Suppressor macrophage treated with lipopolysaccharide for 1 hour (primary cell): ENCODE measurements around the gene MYEF2.

Experiments used
- DNase-seq, 3 donors: peaks; one replicate each; pipeline ENCODE4 v3.0.0-alpha.2; 2020 to 2022

MYEF2 gene, protein sequence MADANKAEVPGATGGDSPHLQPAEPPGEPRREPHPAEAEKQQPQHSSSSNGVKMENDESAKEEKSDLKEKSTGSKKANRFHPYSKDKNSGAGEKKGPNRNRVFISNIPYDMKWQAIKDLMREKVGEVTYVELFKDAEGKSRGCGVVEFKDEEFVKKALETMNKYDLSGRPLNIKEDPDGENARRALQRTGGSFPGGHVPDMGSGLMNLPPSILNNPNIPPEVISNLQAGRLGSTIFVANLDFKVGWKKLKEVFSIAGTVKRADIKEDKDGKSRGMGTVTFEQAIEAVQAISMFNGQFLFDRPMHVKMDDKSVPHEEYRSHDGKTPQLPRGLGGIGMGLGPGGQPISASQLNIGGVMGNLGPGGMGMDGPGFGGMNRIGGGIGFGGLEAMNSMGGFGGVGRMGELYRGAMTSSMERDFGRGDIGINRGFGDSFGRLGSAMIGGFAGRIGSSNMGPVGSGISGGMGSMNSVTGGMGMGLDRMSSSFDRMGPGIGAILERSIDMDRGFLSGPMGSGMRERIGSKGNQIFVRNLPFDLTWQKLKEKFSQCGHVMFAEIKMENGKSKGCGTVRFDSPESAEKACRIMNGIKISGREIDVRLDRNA

GRCh38 chr15:48177766-48178647 lies at the start of gene MYEF2:
Gene MYEF2 (minus strand): TSS chr15:48178295. CDS start chr15:48178237, 58 bp downstream.
- DNase-seq, result peak; percentile 22 to 36 (median 35)

DNA sequence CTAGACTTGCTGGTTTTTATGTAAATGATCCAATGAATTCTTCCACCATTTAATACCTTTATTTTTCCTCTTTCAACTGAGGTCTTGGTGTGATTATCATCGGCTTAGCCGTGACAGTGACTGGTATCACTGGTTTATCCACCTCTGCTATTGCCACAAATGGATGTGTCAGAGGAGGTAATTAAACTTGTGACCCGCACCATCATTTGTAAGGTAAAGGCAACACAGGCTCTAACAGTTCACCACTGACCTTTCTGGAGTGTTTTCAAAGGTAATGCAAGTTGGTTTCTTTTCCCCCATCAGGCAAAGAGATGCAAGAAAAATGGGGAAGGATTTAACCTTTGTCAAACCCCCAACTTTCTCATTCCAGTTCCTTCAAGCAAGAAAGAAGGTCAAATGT lies 47.7 kb upstream of the MYEF2 start:
- DNase-seq, result no peak

GRCh38 chr15:48222627-48223026 lies 44.5 kb upstream of the MYEF2 start:
- no peak for DNase-seq

- DNase-seq, result no peak
Observed at GRCh38 chr15:48221885-48222284, 43.8 kb upstream of the MYEF2 start.

DNA sequence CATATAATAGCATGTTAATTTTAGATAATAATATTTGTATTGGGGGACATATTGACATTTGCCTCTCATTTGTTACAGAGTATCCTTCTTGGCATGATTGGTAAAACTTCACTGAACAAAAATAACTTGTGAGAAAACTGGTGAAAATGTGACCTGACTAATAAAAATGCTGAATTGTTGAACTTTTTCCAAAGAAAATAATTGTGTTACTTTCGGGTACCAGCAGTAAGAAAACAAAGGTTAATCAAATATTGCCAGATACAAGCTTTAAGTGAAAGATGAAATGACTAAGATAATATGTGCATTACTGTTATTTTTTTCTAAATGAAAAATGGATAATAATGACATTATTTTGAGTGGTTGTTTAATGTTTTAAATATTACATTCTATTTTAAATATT lies 43.2 kb upstream of the MYEF2 start:
- no peak for DNase-seq

DNA sequence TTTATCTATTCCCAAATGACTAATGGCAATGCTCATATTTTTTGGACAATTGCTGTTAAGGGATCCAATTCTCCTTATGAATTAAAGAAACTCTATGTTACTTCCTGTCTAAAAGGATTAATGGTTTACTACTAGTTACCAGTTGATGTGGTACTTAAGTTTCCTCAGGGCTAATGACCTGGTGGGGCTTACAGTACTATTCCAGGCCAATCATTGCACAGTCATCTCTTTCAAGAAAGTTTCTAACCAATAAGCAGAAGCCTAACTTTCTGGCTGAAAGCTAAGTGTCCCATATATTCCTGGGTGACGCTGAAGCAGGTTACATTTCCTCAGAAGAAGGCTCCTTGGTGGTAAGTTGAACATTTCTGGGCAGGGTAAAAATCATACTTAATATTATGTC lies 27.9 kb upstream of the MYEF2 start, which contains the start of gene SLC12A1:
TSS of gene SLC12A1 (plus strand) at position 322 of the 400 bp plus-strand sequence. CDS start 1,418 bp downstream, outside the sequence.
- DNase-seq, result no peak

- DNase-seq, result no peak
Observed at GRCh38 chr15:48202068-48202467, 24.0 kb upstream of the MYEF2 start.

- no peak for DNase-seq
Observed at GRCh38 chr15:48191574-48192225, 13.6 kb upstream of the MYEF2 start, which contains the start of gene CTXN2. Gene CTXN2 (plus strand): TSS chr15:48191665. CDS start chr15:48201301, 9,636 bp downstream.

GRCh38 chr15:48190932-48191573 lies 13.0 kb upstream of the MYEF2 start:
- DNase-seq, result peak; percentile 50 to 78 (median 68)

DNA sequence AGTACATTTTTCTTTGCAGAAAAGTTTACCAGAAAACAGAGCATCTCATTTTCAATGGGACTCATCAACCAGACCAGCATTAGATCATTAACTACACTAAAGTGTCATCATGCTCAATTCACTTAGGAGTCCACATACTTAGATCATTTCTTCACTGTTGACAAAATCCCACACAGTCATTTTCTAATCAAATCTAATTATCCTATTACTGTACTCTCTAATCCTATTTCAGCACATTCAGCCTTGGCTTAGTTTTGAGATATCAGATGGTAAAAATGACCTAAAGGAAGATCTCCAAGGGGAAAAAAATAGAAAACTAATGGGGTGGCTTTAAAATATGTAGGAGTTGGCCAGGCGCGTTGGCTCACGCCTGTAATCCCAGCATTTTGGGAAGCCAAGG lies 8.2 kb upstream of the MYEF2 start:
- no peak for DNase-seq

DNA sequence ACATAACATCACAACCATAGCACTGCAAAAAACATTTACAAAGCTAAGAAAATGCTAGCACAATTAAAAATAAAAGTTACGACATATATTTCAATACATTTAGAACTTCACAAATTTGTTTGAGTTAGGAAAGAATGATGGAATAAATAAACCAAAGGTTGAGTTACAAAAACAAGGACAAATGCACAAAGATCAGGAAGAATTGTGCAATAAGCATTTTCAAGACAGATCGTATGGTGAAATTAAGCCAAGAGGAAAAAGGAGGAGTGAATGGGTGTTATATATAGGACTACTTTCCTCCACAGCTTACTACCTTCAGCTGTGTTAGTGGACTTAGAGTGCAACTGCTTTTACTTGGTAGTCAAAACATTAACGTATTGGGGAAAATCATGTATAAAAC lies 7.4 kb upstream of the MYEF2 start:
- DNase-seq, result no peak

DNA sequence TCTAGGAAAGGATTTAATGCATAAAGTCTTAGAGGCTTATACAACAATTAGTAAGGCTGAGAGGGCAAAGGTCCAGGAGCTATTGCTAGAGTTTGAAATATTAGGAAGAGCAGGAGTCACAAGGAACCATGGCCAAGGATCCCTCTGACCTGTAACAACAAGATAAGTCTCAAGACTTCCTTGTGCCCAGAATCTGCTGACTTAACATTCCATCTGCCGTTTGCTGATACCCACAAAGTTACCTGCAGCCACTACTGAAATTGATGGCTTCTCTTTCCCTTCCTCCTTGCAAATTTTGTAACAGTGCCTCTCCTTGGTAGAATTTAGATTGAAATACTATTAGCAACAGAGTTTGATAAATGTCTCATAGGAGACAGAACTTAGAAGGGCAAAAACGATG lies 4.7 kb upstream of the MYEF2 start:
- no peak for DNase-seq

GRCh38 chr15:48178648-48178931 lies 495 bp upstream of the MYEF2 start:
- no peak for DNase-seq

DNA sequence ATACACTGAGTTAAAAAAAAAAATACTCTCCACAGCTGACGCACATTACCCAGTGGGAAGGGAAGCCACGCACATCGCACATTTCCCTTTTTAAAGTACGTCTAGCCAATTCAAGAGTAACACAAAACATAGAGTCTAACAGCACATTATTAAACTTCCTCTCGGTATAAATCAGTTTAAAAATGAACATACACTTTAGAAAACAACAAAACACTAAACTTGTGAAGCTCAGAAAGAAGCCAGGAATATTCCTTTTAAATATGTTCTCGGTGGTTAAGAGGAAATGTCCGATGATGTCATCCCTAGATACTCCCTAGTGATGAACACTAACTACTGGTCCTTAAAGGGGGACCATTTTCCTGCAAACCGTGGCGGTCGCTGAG lies 721 bp downstream of the MYEF2 start:
- DNase-seq, result peak; percentile 26 to 48 (median 39)

- DNase-seq, result no peak
Observed at GRCh38 chr15:48176957-48177356, 1.1 kb downstream of the MYEF2 start.

DNA sequence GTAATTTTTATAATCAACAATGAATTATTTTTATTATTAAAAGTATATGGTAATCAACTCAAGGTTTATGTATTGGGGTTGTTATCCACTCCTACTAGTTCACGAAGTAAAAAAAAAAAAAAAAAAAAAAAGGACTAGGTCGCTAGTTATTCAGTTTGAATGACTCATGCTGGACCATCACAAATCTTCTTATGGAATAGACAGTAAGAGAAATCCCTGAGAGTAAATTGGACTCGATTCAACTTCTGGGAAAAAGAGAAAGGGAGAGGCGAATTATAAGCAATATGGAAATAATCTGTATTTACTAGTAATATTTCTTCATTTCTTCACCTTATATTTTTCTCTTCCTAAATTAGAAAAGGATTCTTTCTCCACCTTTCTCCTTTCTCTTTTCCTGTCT lies 2.0 kb downstream of the MYEF2 start:
- DNase-seq, result no peak

- no peak for DNase-seq
Observed at GRCh38 chr15:48175126-48175525, 3.0 kb downstream of the MYEF2 start.

DNA sequence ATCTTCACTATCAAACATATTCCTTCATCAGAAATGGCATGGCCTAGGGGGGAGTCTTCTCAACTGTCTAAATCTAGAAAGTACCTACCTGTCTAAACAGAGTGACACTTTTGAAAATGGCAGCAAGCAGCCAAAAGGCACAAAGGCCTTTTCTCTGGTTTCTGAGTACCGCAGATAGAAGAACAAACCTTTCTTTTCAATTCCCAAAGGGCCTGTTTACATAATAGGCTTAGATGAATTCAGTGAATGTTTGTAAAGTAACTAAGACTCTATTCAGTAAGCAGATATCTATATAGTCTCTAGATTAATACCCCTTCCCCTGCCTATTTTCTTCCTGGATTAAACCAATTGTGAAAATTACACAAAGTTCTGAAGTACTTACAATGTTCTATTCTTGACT lies 7.1 kb downstream of the MYEF2 start:
- no peak for DNase-seq

- no peak for DNase-seq
Observed at GRCh38 chr15:48168616-48169015, 9.5 kb downstream of the MYEF2 start.

DNA sequence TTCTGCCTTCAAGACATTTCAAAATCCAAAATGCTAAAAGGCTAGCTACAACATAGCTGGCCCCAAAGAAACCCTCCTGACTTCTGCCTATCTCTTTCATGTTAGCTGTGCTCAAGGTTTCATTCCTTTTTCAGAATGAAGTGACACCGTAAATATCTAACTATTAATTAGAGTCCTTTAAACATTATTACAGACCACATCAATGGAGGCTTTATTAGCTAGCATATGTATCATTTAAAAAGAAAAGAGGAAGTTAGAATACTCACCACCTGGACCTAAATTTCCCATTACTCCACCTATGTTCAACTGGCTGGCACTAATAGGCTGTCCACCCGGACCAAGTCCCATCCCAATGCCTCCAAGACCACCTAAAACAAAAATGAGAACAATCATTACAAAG lies 24.6 kb downstream of the MYEF2 start:
- no peak for DNase-seq

DNA sequence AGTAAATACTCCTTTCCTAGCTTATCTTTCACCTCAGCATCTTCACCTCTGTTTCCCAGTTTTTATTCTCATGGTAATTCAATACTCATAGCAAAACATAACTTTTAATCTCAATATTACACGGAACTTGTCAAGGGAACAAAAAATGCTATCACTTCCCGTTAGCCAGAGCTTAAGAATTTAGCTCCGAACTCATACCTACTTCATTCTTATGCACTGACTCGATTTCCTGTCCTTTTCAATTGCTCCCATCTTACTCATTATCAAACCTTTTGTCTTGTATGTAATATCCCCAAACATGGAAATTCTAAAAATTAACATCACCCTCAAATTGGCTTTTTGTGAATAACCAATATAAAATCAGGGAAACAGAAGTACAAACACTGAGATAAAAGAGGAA lies 28.2 kb downstream of the MYEF2 start:
- DNase-seq, result no peak

DNA sequence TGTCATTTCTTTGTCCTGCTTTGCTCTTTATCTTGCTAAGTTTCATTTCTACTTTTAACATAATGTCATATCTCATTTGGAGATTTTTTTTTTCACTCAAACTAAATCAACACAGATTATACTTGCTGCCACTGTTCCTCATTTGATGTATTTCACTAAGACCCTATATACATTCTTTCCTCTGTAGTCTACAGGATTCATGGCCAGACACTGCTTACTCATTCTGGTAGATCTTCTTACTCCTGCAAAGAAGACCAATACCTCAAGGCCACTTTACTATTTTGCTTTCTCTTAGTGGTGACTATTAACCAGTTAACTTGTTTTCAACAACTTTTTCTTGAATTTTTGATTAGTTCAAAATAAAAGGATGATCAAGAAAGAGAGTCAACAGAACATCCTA lies 30.7 kb downstream of the MYEF2 start:
- DNase-seq, result no peak

GRCh38 chr15:48145923-48146322 lies 32.2 kb downstream of the MYEF2 start:
- DNase-seq, result no peak
